Stimulated activated CD4-positive, alpha-beta T cell treated with anti-CD3 and anti-CD28 coated beads, Interleukin-1b, Interleukin-23, amount 100 ng/mL, for 48 hours (primary cell): ENCODE measurements around the gene TUBA1C.
A peak's percentile ranks its signal among the peaks of the same experiment; 100 is the strongest.
"Not testable (repeated sequence)": the region's sequence is repeated elsewhere in the genome, so short reads cannot be mapped to it uniquely, and the experiment has no call there.

ENCODE experiments used
- DNase-seq: peaks from one replicate; pipeline ENCODE4 v3.0.0-alpha.2; 2020

TUBA1C gene

GRCh38 chr12:49314811-49315210 lies 49.9 kb downstream of the TUBA1C start:
- no peak for DNase-seq

DNA sequence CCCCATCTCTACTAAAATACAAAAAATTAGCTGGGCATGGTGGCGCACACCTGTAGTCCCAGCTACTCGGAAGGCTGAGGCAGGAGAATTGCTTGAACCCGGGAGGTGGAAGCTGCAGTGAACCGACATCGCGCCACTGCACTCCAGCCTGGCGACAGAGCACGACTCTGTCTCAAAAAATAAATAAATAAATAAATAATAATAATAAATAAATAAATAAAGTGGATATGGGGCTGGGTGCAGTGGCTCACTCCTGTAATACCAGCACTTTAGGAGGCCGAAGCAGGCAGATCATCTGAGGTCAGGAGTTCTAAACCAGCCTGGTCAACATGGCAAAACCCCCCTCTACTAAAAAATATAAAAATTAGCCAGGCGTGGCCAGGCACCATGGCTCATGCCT lies 52.2 kb downstream of the TUBA1C start:
- DNase-seq: not testable (repeated sequence)

DNA sequence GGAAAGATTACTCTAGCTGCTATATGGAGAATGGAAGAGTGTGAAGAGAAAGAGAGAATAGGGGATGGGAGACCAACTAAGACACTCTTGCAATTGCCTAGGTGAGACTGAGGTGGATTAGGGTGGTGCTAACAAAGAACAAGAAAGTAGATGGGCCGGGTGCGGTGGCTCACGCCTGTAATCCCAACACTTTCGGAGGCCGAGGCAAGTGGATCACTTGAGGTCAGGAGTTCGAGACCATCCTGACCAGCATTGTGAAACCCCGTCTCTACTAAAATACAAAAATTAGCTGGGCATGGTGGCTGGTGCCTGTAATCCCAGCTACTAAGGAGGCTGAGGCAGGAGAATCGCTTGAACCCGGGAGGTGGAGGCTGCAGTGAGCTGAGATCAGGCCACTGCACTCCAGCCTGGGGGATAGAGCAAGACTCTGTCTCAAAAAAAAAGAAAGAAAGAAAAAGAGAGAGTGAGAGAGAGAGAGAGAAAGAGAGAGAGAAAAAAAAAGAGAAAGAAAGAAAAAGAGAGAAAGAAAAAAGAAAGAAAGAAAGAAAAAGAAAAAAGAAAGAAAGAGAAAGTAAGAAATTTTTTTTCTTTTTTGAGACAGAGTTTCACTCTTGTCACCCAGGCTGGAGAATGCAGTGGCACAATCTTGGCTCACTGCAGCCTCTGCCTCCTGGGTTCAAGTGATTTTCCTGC lies 55.7 kb downstream of the TUBA1C start:
- DNase-seq: not testable (repeated sequence)

GRCh38 chr12:49322367-49322707 lies 57.5 kb downstream of the TUBA1C start:
- DNase-seq: no peak

GRCh38 chr12:49322708-49323523 lies 58.0 kb downstream of the TUBA1C start, which contains the start of gene TROAP:
Gene TROAP, plus strand, starts transcription at chr12:49323255. Its CDS starts 354 bp downstream, at chr12:49323609.
- DNase-seq: peak; percentile 98

DNA sequence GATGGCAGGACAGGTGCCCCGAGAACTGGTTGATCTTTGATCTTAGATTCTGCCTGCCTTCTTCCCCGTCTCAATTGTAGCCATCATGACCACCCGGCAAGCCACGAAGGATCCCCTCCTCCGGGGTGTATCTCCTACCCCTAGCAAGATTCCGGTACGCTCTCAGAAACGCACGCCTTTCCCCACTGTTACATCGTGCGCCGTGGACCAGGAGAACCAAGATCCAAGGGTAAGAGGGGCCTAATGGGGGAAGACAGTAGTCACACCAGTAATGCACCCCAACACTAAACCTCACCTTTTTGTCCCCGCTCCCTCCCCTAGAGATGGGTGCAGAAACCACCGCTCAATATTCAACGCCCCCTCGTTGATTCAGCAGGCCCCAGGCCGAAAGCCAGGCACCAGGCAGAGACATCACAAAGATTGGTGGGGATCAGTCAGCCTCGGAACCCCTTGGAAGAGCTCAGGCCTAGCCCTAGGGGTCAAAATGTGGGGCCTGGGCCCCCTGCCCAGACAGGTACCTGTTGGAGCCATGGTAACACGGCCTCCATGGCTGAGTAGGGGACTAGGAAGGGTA lies 58.7 kb downstream of the TUBA1C start:
- no peak for DNase-seq
